ENCODE data around the gene H6PD. TPM values are rescaled to one million over a fixed set of nuclear protein-coding genes. Genes with fewer than 3 reads are reported as not detected.

The H6PD gene
- total and polyA plus RNA-seq, 4 donors, result 28.9 to 134 (median 56.8) TPM

DNA sequence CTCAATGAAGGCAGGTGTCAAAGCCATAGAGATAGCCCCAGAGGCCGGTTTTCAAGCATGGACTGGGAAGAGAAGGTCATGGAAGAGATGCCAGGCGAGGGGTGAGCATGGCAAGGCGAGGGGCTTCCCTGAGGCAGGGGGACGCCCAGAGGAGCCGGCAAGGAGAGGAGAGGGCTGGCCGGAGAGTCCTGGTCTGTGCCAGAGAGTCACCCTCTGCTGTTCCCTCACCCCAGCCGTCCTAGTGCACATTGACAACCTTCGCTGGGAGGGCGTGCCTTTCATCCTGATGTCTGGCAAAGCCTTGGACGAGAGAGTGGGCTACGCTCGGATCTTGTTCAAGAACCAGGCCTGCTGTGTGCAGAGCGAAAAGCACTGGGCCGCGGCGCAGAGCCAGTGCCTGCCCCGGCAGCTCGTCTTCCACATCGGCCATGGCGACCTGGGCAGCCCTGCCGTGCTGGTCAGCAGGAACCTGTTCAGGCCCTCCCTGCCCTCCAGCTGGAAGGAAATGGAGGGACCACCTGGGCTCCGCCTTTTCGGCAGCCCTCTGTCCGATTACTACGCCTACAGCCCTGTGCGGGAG is 28.8 kb downstream of the H6PD start:
- Histone ChIP-seq H3K9me3 (ENCODE audit: control insufficient read depth in 4 of 4, low read length in 3 of 4) (no peaks in the 10 kb centered on the region), H3K4me3 (ENCODE audit: low read depth in 1 of 3, low read length in 3 of 3) (no peak overlapping the region), H3K4me1 (ENCODE audit: control insufficient read depth in 4 of 4, insufficient read depth in 4 of 4, low read length in 3 of 4) (peaks cover 0 to 50% (median 25%) of the 10 kb centered on the region in 4 donors), H3K9ac (ENCODE audit: low read depth in 1 of 2, low read length in 2 of 2) (no peak overlapping the region), H3K27ac (ENCODE audit: low read depth in 1 of 2, low read length in 2 of 2) (no peak overlapping the region), H3K27me3 (ENCODE audit: control insufficient read depth in 4 of 4, insufficient read depth in 4 of 4, low read length in 3 of 4) (no peaks in the 10 kb centered on the region), H3K36me3 (ENCODE audit: control insufficient read depth in 4 of 4, insufficient read depth in 3 of 4, low read depth in 1 of 4, low read length in 3 of 4) (peaks cover 18 to 61% (median 45%) of the 10 kb centered on the region in 4 donors)
- WGBS, result 92% methylated on average over 26 of the region's 26 CpGs
- TF ChIP-seq JUND (IDR thresholded peaks at IDR 0.05) (no peak), NR2F2 (IDR thresholded peaks at IDR 0.05) (no peak), YY1 (IDR thresholded peaks at IDR 0.05) (no peak), EGR1 (IDR thresholded peaks at IDR 0.05; ENCODE audit: low read depth in 2 of 2) (no peak), HNF4A (conservative IDR thresholded peaks at IDR 0.05) (no peak), FOXA1 (IDR thresholded peaks at IDR 0.05) (no peak), HNF4G (IDR thresholded peaks at IDR 0.05) (no peak), RXRA (IDR thresholded peaks at IDR 0.05) (no peak), TAF1 (conservative IDR thresholded peaks at IDR 0.05) (no peak), SP1 (IDR thresholded peaks at IDR 0.05) (no peak), RAD21 (IDR thresholded peaks at IDR 0.05) (no peak), FOXA2 (IDR thresholded peaks at IDR 0.05) (no peak), GABPA (IDR thresholded peaks at IDR 0.05 in 1 of 2, conservative IDR thresholded peaks at IDR 0.05 in 1 of 2) (no peak)
- TF ChIP-seq, protein P1, sequence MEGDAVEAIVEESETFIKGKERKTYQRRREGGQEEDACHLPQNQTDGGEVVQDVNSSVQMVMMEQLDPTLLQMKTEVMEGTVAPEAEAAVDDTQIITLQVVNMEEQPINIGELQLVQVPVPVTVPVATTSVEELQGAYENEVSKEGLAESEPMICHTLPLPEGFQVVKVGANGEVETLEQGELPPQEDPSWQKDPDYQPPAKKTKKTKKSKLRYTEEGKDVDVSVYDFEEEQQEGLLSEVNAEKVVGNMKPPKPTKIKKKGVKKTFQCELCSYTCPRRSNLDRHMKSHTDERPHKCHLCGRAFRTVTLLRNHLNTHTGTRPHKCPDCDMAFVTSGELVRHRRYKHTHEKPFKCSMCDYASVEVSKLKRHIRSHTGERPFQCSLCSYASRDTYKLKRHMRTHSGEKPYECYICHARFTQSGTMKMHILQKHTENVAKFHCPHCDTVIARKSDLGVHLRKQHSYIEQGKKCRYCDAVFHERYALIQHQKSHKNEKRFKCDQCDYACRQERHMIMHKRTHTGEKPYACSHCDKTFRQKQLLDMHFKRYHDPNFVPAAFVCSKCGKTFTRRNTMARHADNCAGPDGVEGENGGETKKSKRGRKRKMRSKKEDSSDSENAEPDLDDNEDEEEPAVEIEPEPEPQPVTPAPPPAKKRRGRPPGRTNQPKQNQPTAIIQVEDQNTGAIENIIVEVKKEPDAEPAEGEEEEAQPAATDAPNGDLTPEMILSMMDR (IDR thresholded peaks at IDR 0.05; ENCODE audit: low read depth, low read length, missing input control), result no peak
- TF ChIP-seq, protein P2, sequence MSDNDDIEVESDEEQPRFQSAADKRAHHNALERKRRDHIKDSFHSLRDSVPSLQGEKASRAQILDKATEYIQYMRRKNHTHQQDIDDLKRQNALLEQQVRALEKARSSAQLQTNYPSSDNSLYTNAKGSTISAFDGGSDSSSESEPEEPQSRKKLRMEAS (IDR thresholded peaks at IDR 0.05), result no peak
- TF ChIP-seq, protein P3, sequence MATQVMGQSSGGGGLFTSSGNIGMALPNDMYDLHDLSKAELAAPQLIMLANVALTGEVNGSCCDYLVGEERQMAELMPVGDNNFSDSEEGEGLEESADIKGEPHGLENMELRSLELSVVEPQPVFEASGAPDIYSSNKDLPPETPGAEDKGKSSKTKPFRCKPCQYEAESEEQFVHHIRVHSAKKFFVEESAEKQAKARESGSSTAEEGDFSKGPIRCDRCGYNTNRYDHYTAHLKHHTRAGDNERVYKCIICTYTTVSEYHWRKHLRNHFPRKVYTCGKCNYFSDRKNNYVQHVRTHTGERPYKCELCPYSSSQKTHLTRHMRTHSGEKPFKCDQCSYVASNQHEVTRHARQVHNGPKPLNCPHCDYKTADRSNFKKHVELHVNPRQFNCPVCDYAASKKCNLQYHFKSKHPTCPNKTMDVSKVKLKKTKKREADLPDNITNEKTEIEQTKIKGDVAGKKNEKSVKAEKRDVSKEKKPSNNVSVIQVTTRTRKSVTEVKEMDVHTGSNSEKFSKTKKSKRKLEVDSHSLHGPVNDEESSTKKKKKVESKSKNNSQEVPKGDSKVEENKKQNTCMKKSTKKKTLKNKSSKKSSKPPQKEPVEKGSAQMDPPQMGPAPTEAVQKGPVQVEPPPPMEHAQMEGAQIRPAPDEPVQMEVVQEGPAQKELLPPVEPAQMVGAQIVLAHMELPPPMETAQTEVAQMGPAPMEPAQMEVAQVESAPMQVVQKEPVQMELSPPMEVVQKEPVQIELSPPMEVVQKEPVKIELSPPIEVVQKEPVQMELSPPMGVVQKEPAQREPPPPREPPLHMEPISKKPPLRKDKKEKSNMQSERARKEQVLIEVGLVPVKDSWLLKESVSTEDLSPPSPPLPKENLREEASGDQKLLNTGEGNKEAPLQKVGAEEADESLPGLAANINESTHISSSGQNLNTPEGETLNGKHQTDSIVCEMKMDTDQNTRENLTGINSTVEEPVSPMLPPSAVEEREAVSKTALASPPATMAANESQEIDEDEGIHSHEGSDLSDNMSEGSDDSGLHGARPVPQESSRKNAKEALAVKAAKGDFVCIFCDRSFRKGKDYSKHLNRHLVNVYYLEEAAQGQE (IDR thresholded peaks at IDR 0.05), result no peak
- TF ChIP-seq, protein P4, sequence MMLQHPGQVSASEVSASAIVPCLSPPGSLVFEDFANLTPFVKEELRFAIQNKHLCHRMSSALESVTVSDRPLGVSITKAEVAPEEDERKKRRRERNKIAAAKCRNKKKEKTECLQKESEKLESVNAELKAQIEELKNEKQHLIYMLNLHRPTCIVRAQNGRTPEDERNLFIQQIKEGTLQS (IDR thresholded peaks at IDR 0.05), result no peak
- TF ChIP-seq, protein P5, sequence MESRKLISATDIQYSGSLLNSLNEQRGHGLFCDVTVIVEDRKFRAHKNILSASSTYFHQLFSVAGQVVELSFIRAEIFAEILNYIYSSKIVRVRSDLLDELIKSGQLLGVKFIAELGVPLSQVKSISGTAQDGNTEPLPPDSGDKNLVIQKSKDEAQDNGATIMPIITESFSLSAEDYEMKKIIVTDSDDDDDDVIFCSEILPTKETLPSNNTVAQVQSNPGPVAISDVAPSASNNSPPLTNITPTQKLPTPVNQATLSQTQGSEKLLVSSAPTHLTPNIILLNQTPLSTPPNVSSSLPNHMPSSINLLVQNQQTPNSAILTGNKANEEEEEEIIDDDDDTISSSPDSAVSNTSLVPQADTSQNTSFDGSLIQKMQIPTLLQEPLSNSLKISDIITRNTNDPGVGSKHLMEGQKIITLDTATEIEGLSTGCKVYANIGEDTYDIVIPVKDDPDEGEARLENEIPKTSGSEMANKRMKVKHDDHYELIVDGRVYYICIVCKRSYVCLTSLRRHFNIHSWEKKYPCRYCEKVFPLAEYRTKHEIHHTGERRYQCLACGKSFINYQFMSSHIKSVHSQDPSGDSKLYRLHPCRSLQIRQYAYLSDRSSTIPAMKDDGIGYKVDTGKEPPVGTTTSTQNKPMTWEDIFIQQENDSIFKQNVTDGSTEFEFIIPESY (IDR thresholded peaks at IDR 0.05), result no peak
- no peak for DNase-seq (ENCODE audit: low spot score)

All from liver (tissue), 9 donors.